GM12878 (cell line): Measurements from ENCODE around the gene SORCS2. TPM values are rescaled to one million over a fixed set of nuclear protein-coding genes. Genes with fewer than 3 reads are reported as not detected.

Experiments used
- ATAC-seq: fragments of 200-7000 bp; cut with Tn5 transposase; 3 replicates; pipeline ENCODE4 v1.9.1; 2020; ENCODE audit warnings: mild to moderate bottlenecking, moderate library complexity
- BruUV-seq: library from RNA; stranded (reverse); fragments of 400-500 nt; replicated peaks from 2 replicates; lab custom pipeline; 2021; lab: Mats Ljungman, UMichigan
- CTCF ChIA-PET: fragments of 300-600 bp; sonication (Branson Sonifier 250); formaldehyde crosslinking; extraction: SDS; loops from one replicate; lab custom pipeline; 2021; ENCODE audit warnings: inconsistent platforms; lab: Yijun Ruan, JAX
- POLR2A ChIA-PET: fragments of 350-600 bp; formaldehyde crosslinking; extraction: SDS; loops from one replicate; lab custom pipeline; 2021; ENCODE audit warnings: inconsistent platforms; lab: Charles Lee
- RAD21 ChIA-PET: fragments of 300-600 bp; sonication (Branson Sonifier 250); formaldehyde crosslinking; loops from one replicate; lab custom pipeline; 2023; ENCODE audit warnings: antibody characterized with exemption; ENCODE audit not compliant: unreplicated experiment; lab: Charles Lee
- SMC1A ChIA-PET: fragments of 300-600 bp; sonication (Branson Sonifier 250); formaldehyde crosslinking; loops from one replicate; lab custom pipeline; 2023; ENCODE audit not compliant: unreplicated experiment, uncharacterized antibody; lab: Charles Lee
- DNase-seq: peaks from one replicate; pipeline ENCODE4 v3.0.0-alpha.2; 2011; ENCODE audit warnings: low read depth, low spot score
- FAIRE-seq: peaks from 3 replicates; lab custom pipeline; 2011; peaks lifted over from hg19 to GRCh38; lab: Jason Lieb, UNC
- H2AFZ ChIP-seq: 2 replicates; pipeline ENCODE4 v1.6.0; 2011; ENCODE audit warnings: low read depth, low read length, control low read depth; ENCODE audit not compliant: control insufficient read depth
- H3K27ac ChIP-seq: 2 replicates; pipeline ENCODE4 v1.5.1; 2011; ENCODE audit warnings: control low read depth; ENCODE audit not compliant: control insufficient read depth, insufficient read depth
- H3K27me3 ChIP-seq, 2 experiments: replicated peaks in 1 of 2; 2 replicates each; pipeline versions ENCODE4 v1.6.0 to v1.6.1; 2011; ENCODE audit warnings: low read length in 1 of 2; ENCODE audit not compliant: control insufficient read depth in 2 of 2, insufficient read depth in 2 of 2
- H3K36me3 ChIP-seq, 2 experiments: 2 replicates each; pipeline ENCODE4 v1.5.1; 2011; ENCODE audit warnings: low read length in 1 of 2; ENCODE audit not compliant: control insufficient read depth in 2 of 2, insufficient read depth in 2 of 2
- H3K4me1 ChIP-seq: 2 replicates; pipeline ENCODE4 v1.6.1; 2011; ENCODE audit warnings: mild to moderate bottlenecking, low read length, moderate library complexity, mixed read lengths; ENCODE audit not compliant: control insufficient read depth, insufficient read depth
- H3K4me2 ChIP-seq: 2 replicates; pipeline ENCODE4 v1.6.0; 2011; ENCODE audit warnings: control low read depth; ENCODE audit not compliant: control insufficient read depth, insufficient read depth
- H3K4me3 ChIP-seq: fragments of 200-600 bp; sonication (generic); 2 replicates; pipeline ENCODE4 v1.5.1; 2016
- H3K79me2 ChIP-seq: 2 replicates; pipeline ENCODE4 v1.6.0; 2011; ENCODE audit warnings: low read length; ENCODE audit not compliant: control insufficient read depth, insufficient read depth
- H3K9ac ChIP-seq: 2 replicates; pipeline ENCODE4 v1.8.0; 2011; ENCODE audit warnings: low read length, control low read depth, mixed read lengths; ENCODE audit not compliant: control insufficient read depth, insufficient read depth
- H3K9me3 ChIP-seq: replicated peaks from 3 replicates; pipeline ENCODE4 v1.5.1; 2011; ENCODE audit warnings: mild to moderate bottlenecking, low read length; ENCODE audit not compliant: control insufficient read depth, insufficient read depth
- H4K20me1 ChIP-seq: 2 replicates; pipeline ENCODE4 v1.6.0; 2011; ENCODE audit not compliant: control insufficient read depth, insufficient read depth
- CUX1 ChIP-seq: IDR thresholded peaks from 2 replicates; pipeline ENCODE4 v1.6.1; 2012; ENCODE audit warnings: improper control_type of control experiment, low read depth, low read length; ENCODE audit not compliant: insufficient replicate concordance
- ELK1 ChIP-seq: IDR thresholded peaks from 2 replicates; pipeline ENCODE4 v1.6.1; 2012; ENCODE audit warnings: low read depth, low read length, improper control_type of control experiment
- IKZF1 ChIP-seq: fragments of 450-650 bp; conservative IDR thresholded peaks from 2 replicates; pipeline ENCODE4 v1.6.1; 2017; ENCODE audit warnings: antibody characterized with exemption, mild to moderate bottlenecking
- KAT2A ChIP-seq: conservative IDR thresholded peaks from 2 replicates; pipeline ENCODE4 v1.6.1; 2011; ENCODE audit warnings: low read depth, low read length; ENCODE audit not compliant: control insufficient read depth
- KLF5 ChIP-seq: fragments of 450-650 bp; IDR thresholded peaks from 2 replicates; pipeline ENCODE4 v1.6.1; 2014; ENCODE audit warnings: mild to moderate bottlenecking; ENCODE audit not compliant: partially characterized antibody
- NRF1 ChIP-seq: conservative IDR thresholded peaks from 2 replicates; pipeline ENCODE4 v1.6.1; 2011; ENCODE audit warnings: mild to moderate bottlenecking, low read depth, low read length, improper control_type of control experiment
- RB1 ChIP-seq: fragments of 450-650 bp; formaldehyde crosslinking; IDR thresholded peaks from 2 replicates; pipeline ENCODE4 v1.6.1; 2017; ENCODE audit warnings: mild to moderate bottlenecking, borderline replicate concordance
- SMC3 ChIP-seq: IDR thresholded peaks from 2 replicates; pipeline ENCODE4 v1.6.1; 2011; ENCODE audit warnings: low read length, improper control_type of control experiment, borderline replicate concordance
- SP1 ChIP-seq: IDR thresholded peaks from one replicate; pipeline ENCODE4 v1.6.1; 2011; ENCODE audit warnings: low read depth, low read length
- TCF7 ChIP-seq: IDR thresholded peaks from 2 replicates; pipeline ENCODE4 v1.6.1; 2014; ENCODE audit warnings: antibody characterized with exemption, borderline replicate concordance
- YBX1 ChIP-seq: fragments of 450-650 bp; IDR thresholded peaks from 2 replicates; pipeline ENCODE4 v1.6.1; 2016; ENCODE audit warnings: antibody characterized with exemption
- ZNF274 ChIP-seq: IDR thresholded peaks from one replicate; pipeline ENCODE4 v1.8.0; 2011; ENCODE audit not compliant: insufficient read length, insufficient read depth
- WGBS: methylation state at CpG from one replicate; pipeline ENCODE4 v1.1.6; 2016; ENCODE audit warnings: low lambda C conversion rate; ENCODE audit not compliant: insufficient replicate concordance, insufficient coverage; ENCODE audit errors: missing lambda C conversion rate; 5-methylcytosine and 5-hydroxymethylcytosine counted together
- in situ Hi-C: fragments of 300-500 bp; cut with MboI; formaldehyde crosslinking; loops from 9 replicates; pipeline ENCODE4 v1.14.3; 2018; ENCODE audit warnings: mixed read lengths
- intact Hi-C: fragments of 100-400 bp; cut with micrococcal nuclease; formaldehyde crosslinking; loops from one replicate; pipeline ENCODE4 v1.14.2; 2022; ENCODE audit not compliant: unreplicated experiment
- polyA plus RNA-seq, 11 experiments: library from polyadenylated mRNA; depleted of rRNA in 4 of 11; unstranded in 6 of 11; stranded (reverse) in 5 of 11; fragments of >200 nt; fragmentation: Nextera tagmentation in 4 of 11; fragmentation: Illumina TruSeq in 1 of 11; extraction: Ambion mirVana in 4 of 11; extraction: Trizol in 1 of 11; gene quantifications; 1 replicate in 1 of 11; 2 replicates in 10 of 11; pipeline versions ENCODE4 v1.2.1 to v1.2.3, GENCODE V29; 2011 to 2016; ENCODE audit warnings: inconsistent platforms in 2 of 11, missing spikeins in 2 of 11, low read depth in 1 of 11
- total RNA-seq, 4 experiments: library from RNA; depleted of rRNA in 3 of 4; stranded (reverse); fragments of >200 nt in 3 of 4; fragmentation: Illumina TruSeq in 1 of 4; extraction: Trizol in 1 of 4; gene quantifications; 2 replicates each; pipeline versions ENCODE4 v1.2.1 to v1.2.3, GENCODE V29; 2013 to 2021

Gene SORCS2
- total and polyA plus RNA-seq, 10 of the 15 experiments (the other 5 are each of a cell fraction or from before 2014, with no cell fraction given) = 0.01 to 0.15 (median 0.05) TPM; not detected in 5

- CTCF ChIA-PET = no interaction called here
- DNase-seq (no peak), ATAC-seq (no peak), FAIRE-seq (no peak)
- Histone ChIP-seq H3K4me2 (no peak overlapping the region), H3K4me1 (no peaks in the 10 kb centered on the region), H3K9ac (no peak overlapping the region), H3K27me3 (no peaks in the 10 kb centered on the region; a peak in 1 of 4 replicates), H3K79me2 (no peaks in the 10 kb centered on the region), H3K36me3 (no peaks in the 10 kb centered on the region), H4K20me1 (no peaks in the 10 kb centered on the region), H3K27ac (no peak overlapping the region), H2AFZ (no peak overlapping the region), H3K4me3 (no peak overlapping the region), H3K9me3 (no peaks in the 10 kb centered on the region)
- RAD21 ChIA-PET = no interaction called here
- in situ Hi-C loops (no loop called here), intact Hi-C loops (no loop called here)
- BruUV-seq = no TSS peak
- SMC1A ChIA-PET = no interaction called here
- 25% methylated on average over 13 of the region's 13 CpGs for WGBS
- TF ChIP-seq KLF5 (no peak), RB1 (no peak), NRF1 (no peak), SMC3 (no peak)
- POLR2A ChIA-PET = no interaction called here
Measured at GRCh38 chr4:7390336-7390735, 198.0 kb downstream of the SORCS2 start.

GRCh38 chr4:7390906-7391636 lies 198.7 kb downstream of the SORCS2 start:
- SMC1A ChIA-PET = no interaction called here
- 11% methylated on average over 18 of the region's 18 CpGs for WGBS
- in situ Hi-C loops (no loop called here), intact Hi-C loops (no loop called here)
- Histone ChIP-seq H3K4me1 (no peaks in the 10 kb centered on the region), H3K9me3 (no peaks in the 10 kb centered on the region), H3K36me3 (no peaks in the 10 kb centered on the region), H2AFZ (no peak overlapping the region), H3K4me3 (no peak overlapping the region), H3K27me3 (no peaks in the 10 kb centered on the region; a peak in 1 of 4 replicates), H3K27ac (no peak overlapping the region), H3K4me2 (no peak overlapping the region), H3K79me2 (no peaks in the 10 kb centered on the region), H3K9ac (no peak overlapping the region), H4K20me1 (no peaks in the 10 kb centered on the region)
- RAD21 ChIA-PET = no interaction called here
- no peak for ATAC-seq
- DNase-seq = no peak
- CTCF ChIA-PET = no interaction called here
- no TSS peak for BruUV-seq
- FAIRE-seq = no peak
- POLR2A ChIA-PET = no interaction called here
- TF ChIP-seq KAT2A = no peak
- no peak for TF ChIP-seq SP1
- TF ChIP-seq ZNF274 = no peak
- no peak for TF ChIP-seq ELK1
- no peak for TF ChIP-seq CUX1
- no peak for TF ChIP-seq YBX1
- TF ChIP-seq TCF7 = no peak
- no peak for TF ChIP-seq IKZF1
